ENCODE data around the gene CLOCK.

CLOCK gene

DNA sequence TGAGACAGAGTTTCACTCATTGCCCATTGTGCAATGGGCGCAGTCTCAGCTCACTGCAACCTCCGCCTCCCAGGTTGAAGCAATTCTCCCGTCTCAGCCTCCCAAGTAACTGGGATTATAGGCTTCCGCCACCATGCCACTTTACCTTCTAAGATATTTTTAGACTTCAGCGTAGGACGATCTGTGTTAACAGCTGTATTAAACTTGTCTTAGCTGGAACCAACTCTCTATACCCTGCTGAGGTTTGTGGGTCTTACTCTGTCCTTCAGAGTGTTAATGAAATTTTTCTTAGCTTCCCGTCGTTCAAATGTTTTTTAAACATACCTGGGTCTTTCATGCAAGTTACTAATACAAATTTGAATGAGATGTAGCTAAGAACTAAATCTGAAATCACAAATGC lies 136.3 kb downstream of the CLOCK start:
- TF ChIP-seq TAF1 (IDR thresholded peaks at IDR 0.05; ENCODE audit: low read depth, low read length), result no peak
- no peak for TF ChIP-seq POLR2A (IDR thresholded peaks at IDR 0.05; ENCODE audit: low read depth, low read length)
- TF ChIP-seq POLR2AphosphoS5 (IDR thresholded peaks at IDR 0.05; ENCODE audit: low read depth, low read length), result no peak
- FAIRE-seq (no peak), DNase-seq (ENCODE audit: insufficient read length, low spot score) (no peak)

DNA sequence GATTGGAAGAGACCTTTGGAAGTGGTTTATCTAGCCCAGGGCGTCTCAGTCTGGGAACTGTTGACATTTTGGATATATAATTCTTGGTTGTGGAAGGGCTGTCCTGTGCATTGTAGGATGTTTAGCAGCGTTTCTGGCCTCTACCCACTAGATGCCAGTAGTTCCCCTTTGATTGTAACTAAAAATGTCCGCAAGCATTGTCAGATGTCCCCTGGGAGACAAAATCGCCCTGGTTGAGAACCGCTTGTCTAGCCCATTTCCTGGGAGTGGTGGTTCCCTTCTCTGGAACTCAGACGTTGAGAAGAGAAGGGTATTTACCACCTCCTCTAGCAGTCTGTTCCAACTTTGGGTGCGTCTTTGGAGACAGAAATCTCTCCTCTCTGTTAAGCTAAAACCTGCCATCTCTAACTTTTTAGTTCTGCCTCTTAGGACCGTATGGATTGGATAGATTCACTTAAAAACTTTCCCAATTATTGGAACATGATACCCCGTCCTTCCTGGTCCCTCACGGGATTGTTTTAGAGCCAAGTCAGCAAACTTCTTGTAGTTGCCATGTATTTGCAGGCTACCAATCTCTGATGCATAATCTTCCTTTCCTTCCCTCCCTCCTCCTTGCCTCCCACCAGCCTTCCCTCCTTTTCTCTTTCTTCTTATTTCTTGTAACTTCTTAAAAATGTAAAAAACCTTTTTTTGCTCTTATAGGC lies 137.1 kb downstream of the CLOCK start:
- peak; percentile 35 for FAIRE-seq
- TF ChIP-seq SPI1 (IDR thresholded peaks at IDR 0.05; ENCODE audit: low read depth, low read length) (no peak), POLR2A (IDR thresholded peaks at IDR 0.05; ENCODE audit: low read depth, low read length) (no peak)
- DNase-seq (ENCODE audit: insufficient read length, low spot score), result no peak

DNA sequence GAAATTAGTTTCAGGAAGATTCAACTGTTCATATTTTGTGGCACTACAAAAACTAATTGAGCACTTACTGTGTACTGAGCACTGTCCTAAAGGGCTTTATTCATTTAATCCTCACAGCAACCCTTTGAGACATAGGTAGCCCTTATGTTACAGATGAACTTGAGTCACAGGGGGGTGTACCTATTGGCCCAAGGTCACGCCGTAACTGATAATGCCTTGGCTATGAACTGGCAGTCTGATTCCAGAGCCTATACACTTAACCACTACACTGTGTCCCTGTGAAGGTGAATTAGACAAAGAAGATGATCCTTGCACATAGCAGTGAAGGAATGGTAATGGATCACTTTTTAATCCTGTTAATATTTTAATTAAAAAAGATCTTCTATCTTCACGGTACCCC lies 138.9 kb downstream of the CLOCK start:
- DNase-seq (ENCODE audit: insufficient read length, low spot score) (no peak), FAIRE-seq (no peak)
- no peak for TF ChIP-seq POLR2AphosphoS5 (IDR thresholded peaks at IDR 0.05; ENCODE audit: low read depth, low read length)
- TF ChIP-seq POU2F2 (IDR thresholded peaks at IDR 0.05; ENCODE audit: low read depth, low read length), result no peak
- TF ChIP-seq PAX5 (IDR thresholded peaks at IDR 0.05; ENCODE audit: insufficient read depth, low read length, severe bottlenecking), result no peak

DNA sequence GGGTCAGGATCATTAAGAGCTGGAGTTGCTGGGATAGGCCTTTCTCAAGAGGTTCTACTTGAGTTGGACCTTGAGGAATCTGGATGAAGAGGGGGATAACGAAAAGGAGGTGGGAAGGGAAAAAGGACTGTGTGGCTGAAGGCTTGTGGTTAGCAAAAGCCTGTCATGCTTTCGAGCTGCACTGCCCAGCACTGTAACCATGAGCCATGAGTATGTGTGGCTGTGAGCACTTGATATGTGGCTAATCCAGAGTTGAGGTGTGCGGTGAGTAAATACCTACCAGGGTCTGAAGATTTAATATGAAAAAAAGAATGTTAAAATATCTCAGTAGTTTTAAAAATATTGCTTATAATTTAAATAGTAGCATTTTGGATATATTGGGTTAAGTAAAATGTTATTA lies 139.6 kb downstream of the CLOCK start:
- no peak for DNase-seq (ENCODE audit: insufficient read length, low spot score)
- FAIRE-seq, result no peak
- TF ChIP-seq TAF1 (IDR thresholded peaks at IDR 0.05; ENCODE audit: low read depth, low read length) (no peak), PAX5 (IDR thresholded peaks at IDR 0.05; ENCODE audit: insufficient read depth, low read length, severe bottlenecking) (no peak), SPI1 (IDR thresholded peaks at IDR 0.05; ENCODE audit: low read depth, low read length) (no peak), POLR2A (IDR thresholded peaks at IDR 0.05; ENCODE audit: low read depth, low read length) (no peak), POU2F2 (IDR thresholded peaks at IDR 0.05; ENCODE audit: low read depth, low read length) (no peak), POLR2AphosphoS5 (IDR thresholded peaks at IDR 0.05; ENCODE audit: low read depth, low read length) (no peak)

DNA sequence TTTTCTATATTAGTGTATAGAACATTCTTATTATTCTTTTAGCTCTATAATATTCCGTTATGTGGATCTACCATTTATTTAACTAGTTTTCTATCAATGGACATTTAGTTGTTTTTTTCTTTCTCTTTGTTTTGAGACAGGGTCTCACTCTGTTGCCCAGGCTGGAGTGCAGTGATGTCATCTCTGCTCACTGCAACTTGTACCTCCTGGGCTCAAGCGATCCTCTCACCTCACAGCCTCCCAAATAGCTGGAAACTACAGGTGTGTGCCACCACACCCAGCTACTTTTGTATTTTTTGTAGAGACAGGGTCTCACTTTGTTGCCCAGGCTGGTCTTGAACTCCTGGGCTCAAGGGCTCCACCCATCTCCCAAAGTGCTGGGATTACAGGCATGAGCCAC lies 140.2 kb downstream of the CLOCK start:
- no peak for TF ChIP-seq TAF1 (IDR thresholded peaks at IDR 0.05; ENCODE audit: low read depth, low read length)
- TF ChIP-seq PAX5 (IDR thresholded peaks at IDR 0.05; ENCODE audit: insufficient read depth, low read length, severe bottlenecking), result no peak
- TF ChIP-seq POLR2AphosphoS5 (IDR thresholded peaks at IDR 0.05; ENCODE audit: low read depth, low read length), result no peak
- TF ChIP-seq SPI1 (IDR thresholded peaks at IDR 0.05; ENCODE audit: low read depth, low read length), result no peak
- TF ChIP-seq POLR2A (IDR thresholded peaks at IDR 0.05; ENCODE audit: low read depth, low read length), result no peak
- no peak for TF ChIP-seq POU2F2 (IDR thresholded peaks at IDR 0.05; ENCODE audit: low read depth, low read length)
- DNase-seq (ENCODE audit: insufficient read length, low spot score) (no peak), FAIRE-seq (no peak)

DNA sequence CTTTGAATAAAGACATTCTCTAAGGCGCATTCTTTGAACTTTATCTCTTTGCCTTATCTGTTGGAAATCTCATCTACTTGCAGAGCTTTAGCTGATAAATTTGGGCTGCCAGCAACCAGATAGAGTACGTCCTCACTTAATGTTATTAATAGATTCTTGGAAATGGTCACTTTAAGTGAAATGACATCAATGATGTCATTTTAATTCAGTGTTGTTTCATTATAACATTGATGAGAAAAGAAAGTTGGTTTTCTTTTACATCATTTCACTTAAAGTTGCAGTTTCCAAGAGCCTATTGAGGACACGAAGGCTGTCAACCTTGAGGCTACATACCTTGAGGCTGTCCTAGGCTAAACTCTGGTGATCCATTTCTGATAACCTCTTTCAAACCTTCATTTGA lies 141.6 kb downstream of the CLOCK start:
- DNase-seq (ENCODE audit: insufficient read length, low spot score) (no peak), FAIRE-seq (no peak)
- TF ChIP-seq POLR2AphosphoS5 (IDR thresholded peaks at IDR 0.05; ENCODE audit: low read depth, low read length), result no peak
- no peak for TF ChIP-seq POLR2A (IDR thresholded peaks at IDR 0.05; ENCODE audit: low read depth, low read length)
- no peak for TF ChIP-seq PAX5 (IDR thresholded peaks at IDR 0.05; ENCODE audit: insufficient read depth, low read length, severe bottlenecking)
- no peak for TF ChIP-seq POU2F2 (IDR thresholded peaks at IDR 0.05; ENCODE audit: low read depth, low read length)
- TF ChIP-seq SPI1 (IDR thresholded peaks at IDR 0.05; ENCODE audit: low read depth, low read length), result no peak
- no peak for TF ChIP-seq TAF1 (IDR thresholded peaks at IDR 0.05; ENCODE audit: low read depth, low read length)

DNA sequence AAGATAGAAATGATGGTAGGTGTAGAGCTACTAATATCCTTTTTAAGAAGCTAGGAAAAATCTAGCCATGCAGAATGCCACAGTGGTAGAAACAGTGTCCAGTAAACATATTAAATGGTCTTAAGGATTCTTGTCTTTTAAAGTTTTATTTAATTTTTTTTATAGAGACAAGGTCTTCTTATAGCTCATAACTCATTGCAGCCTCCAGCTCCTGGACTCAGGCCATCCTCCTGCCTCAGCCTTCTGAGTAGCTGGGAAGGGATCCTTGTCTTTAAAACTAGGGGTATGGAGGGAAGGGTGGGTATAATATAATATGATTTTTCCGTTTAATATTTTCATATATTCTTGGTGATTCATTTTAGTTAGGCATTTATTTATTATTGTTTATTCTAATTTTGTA lies 147.1 kb downstream of the CLOCK start:
- FAIRE-seq, result no peak
- TF ChIP-seq PAX5 (IDR thresholded peaks at IDR 0.05; ENCODE audit: insufficient read depth, low read length, severe bottlenecking) (no peak), TAF1 (IDR thresholded peaks at IDR 0.05; ENCODE audit: low read depth, low read length) (no peak), SPI1 (IDR thresholded peaks at IDR 0.05; ENCODE audit: low read depth, low read length) (no peak), POLR2AphosphoS5 (IDR thresholded peaks at IDR 0.05; ENCODE audit: low read depth, low read length) (no peak), POU2F2 (IDR thresholded peaks at IDR 0.05; ENCODE audit: low read depth, low read length) (no peak), POLR2A (IDR thresholded peaks at IDR 0.05; ENCODE audit: low read depth, low read length) (no peak)
- DNase-seq (ENCODE audit: insufficient read length, low spot score), result no peak

DNA sequence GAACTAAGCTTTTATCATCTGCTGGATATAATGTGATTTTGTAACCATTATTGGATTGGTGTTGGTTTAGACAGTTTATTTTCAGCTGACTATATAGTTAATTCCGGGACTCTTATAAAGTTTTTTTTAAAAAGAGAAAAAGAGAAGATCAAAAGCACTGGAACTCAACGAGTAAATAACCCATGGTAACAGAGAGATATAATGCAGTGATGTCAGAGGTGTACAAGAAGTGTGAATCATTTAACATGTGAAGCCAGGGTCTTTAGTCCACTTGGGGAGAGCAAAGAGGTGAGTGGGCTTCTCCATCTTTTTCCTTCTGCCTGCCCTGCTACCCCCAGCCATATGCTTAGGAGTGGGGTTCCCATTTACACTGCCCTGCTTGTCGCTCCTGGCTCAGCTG lies 147.7 kb downstream of the CLOCK start:
- TF ChIP-seq POLR2A (IDR thresholded peaks at IDR 0.05; ENCODE audit: low read depth, low read length) (no peak), PAX5 (IDR thresholded peaks at IDR 0.05; ENCODE audit: insufficient read depth, low read length, severe bottlenecking) (no peak), POU2F2 (IDR thresholded peaks at IDR 0.05; ENCODE audit: low read depth, low read length) (no peak), SPI1 (IDR thresholded peaks at IDR 0.05; ENCODE audit: low read depth, low read length) (no peak), TAF1 (IDR thresholded peaks at IDR 0.05; ENCODE audit: low read depth, low read length) (no peak), POLR2AphosphoS5 (IDR thresholded peaks at IDR 0.05; ENCODE audit: low read depth, low read length) (no peak)
- DNase-seq (ENCODE audit: insufficient read length, low spot score) (no peak), FAIRE-seq (no peak)

DNA sequence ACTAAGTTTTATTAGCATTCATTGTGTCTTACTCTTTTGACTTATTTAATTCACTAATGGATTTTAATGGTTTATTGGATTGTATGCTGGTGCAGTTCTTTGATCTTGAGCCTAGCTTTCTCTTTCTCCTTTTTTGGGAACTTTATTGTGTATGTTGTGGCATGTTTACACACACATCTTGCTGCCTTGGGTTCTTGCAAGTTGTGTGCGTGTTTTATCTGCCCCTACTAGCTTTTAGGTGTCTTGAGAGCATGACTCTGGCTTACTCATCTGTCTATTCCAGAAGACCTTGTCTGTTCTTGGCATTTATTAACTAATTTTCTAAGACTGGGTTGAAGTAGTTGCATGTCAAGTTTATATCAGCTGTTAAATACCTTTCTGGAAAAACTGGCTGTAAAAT lies 148.2 kb downstream of the CLOCK start:
- DNase-seq (ENCODE audit: insufficient read length, low spot score), result no peak
- no peak for FAIRE-seq
- TF ChIP-seq TAF1 (IDR thresholded peaks at IDR 0.05; ENCODE audit: low read depth, low read length), result no peak
- TF ChIP-seq PAX5 (IDR thresholded peaks at IDR 0.05; ENCODE audit: insufficient read depth, low read length, severe bottlenecking), result no peak

DNA sequence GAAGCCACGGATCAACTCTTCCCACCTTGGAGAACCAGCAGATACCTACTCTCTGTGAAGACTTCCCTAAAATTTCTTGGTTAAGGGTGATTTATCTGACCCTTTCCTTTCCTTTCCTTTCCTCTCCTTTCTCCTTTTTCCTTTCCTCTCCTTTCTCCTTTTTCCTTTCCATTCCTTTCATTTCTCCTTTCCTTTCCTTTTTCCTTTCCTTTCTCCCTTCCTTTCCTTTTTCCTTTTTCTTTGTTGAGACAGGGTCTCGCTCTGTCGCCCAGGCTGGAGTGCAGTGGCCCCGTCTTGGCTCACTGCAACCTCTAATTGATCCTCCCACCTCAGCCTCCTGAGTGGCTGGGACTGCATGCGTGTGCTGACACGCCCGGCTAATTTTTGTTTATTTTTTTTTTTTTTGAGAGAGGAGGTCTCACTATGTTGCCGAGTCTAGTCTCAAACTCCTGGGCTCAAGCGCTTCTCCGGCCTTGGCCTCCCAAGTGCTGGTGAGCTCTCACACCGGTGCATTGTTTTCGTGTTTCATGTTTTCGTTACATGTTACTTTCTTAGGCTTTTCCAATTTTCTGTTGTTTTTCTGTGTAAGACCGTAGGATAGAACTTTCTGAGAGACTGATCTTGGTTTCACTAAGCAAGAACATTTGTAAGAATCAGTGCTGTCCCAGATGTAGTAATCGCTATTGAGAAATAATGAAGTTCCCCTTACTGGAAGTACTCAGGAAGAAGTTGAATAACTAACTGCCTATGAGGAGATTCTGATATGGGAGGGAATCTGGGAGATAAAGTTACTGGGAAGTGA lies 149.0 kb downstream of the CLOCK start:
- TF ChIP-seq PAX5 (IDR thresholded peaks at IDR 0.05; ENCODE audit: insufficient read depth, low read length, severe bottlenecking) (no peak), POLR2AphosphoS5 (IDR thresholded peaks at IDR 0.05; ENCODE audit: low read depth, low read length) (0 out of 2 replicates have a peak, but pooled peaks have one; percentile 11)
- no peak for DNase-seq (ENCODE audit: insufficient read length, low spot score)
- no peak for FAIRE-seq

Measured in GM12891 (cell line).